Measurements from ENCODE around the gene CDC14B.
"Not testable (repeated sequence)": the region's sequence is repeated elsewhere in the genome, so short reads cannot be mapped to it uniquely, and the experiment has no call there.

The CDC14B gene

DNA sequence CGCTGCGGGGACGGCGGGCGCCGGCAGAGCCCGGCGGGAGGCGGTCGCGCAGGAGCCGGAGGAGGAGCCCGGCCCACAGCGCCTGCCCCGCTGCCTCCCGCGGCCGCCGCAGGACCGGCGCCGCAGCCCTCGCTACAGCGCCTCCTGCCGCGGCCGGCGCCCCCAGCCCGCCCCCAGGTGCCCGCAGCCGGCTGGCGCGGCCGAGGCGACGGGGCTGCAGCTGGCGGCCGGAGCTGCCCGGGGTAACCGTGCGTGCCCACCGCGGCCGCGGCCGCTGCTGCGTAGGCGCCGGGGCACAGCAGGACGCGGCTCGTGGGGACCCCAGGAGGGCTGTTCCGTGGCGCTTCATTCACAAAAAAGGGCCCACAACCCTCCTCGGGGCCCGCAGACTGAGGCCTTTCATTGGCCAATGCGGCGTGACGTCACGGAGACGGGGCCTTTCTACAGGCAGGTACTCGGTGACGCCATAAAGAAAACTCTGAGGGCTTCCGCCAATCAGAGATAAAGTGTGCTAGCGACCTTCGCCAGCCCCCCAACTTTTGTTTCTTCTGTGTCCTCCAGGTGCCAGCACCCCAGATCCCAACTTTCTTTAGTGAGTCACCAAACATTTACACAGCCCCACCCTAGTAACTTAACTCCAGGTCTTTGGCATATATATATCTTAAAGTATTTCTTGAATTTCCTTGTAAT lies at the start of gene CDC14B:
CDC14B (minus strand) TSS at position 353 of the 690 bp plus-strand sequence. CDS start 465 bp downstream, outside the sequence.
- DNase-seq (ENCODE audit: low read depth): peak; percentile 60

DNA sequence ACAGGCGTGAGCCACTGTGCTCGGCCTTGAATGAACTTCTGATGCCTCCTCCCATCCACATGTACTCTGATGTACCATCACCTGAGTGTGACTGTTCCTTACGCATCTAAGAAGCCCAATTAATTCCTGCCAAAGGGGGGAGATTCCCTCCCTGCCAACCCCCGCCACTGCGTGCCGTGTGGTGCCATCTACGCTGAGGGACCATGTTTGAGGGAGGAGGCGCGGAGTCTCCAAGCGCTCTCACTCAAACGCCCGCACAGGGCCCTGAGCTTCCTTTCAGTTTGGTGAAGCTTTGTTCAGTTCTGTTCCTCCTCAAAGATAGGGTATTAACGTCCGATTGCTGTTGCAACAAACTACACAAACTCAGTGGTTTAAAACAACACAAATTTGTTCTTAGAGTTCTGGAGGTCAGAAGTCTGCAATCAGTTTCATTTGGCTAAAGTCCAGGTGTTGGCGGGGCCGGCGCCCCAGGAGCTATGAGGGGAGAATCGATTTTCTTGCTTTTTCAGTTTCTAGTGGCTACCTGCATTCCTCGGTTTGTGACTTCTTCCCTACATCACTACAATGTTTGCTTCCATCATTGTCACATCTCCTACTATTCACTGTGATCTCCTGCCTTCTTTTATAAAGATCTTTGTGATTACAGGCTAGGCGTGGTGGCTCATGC lies 49.4 kb upstream of the CDC14B start:
- DNase-seq (ENCODE audit: low read depth): no peak

DNA sequence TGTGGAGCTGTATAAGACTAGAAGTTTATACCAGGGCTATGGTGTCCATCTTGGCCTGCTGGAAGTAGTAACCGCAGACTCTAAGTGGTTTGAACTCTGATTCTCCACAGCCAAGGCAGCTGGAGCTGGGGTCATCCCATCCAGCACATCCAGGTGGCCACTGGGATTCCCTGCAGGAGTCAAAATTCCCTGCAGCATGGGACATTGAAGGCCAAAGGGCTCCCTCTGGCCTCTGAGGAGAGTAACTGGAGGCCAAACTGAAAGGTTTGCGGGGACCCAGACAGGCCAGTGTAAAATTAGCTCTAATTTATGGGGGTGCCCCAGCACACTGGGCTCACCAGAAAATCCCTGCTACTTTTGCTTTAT lies 47.7 kb upstream of the CDC14B start:
- DNase-seq (ENCODE audit: low read depth): no peak

GRCh38 chr9:96666653-96667362 lies 47.2 kb upstream of the CDC14B start:
- peak; percentile 43 for DNase-seq (ENCODE audit: low read depth)

- DNase-seq (ENCODE audit: low read depth): no peak
These were observed 46.1 kb upstream of the CDC14B start for GRCh38 chr9:96665789-96666188.

- no peak for DNase-seq (ENCODE audit: low read depth)
These were observed 44.0 kb upstream of the CDC14B start for GRCh38 chr9:96663506-96664120.

DNA sequence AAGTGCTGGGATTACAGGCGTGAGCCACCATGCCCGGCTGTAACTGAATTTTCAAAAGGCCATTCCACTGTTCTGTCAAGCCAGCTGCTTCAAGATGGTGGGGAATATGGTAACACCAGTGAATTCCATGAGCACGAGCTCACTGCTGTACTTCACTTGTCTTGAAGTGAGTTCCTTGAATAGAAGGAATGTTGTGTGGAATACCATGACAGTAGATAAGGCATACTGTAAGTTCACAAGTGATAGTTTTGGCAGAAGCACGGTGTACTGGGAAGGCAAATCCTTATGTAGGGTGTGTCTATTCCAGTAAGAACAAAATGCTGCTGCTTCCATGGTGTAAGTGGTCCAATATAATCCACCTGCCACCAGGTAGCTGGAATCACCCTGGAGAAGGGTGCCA lies 42.1 kb upstream of the CDC14B start:
- DNase-seq (ENCODE audit: low read depth): peak; percentile 54

GRCh38 chr9:96660692-96661248 lies 41.1 kb upstream of the CDC14B start:
- no peak for DNase-seq (ENCODE audit: low read depth)

GRCh38 chr9:96655198-96655851 lies 35.7 kb upstream of the CDC14B start, which contains the start of gene PRXL2C:
Gene PRXL2C, minus strand, starts transcription at chr9:96655317. Its CDS starts 36 bp downstream, at chr9:96655281.
- no peak for DNase-seq (ENCODE audit: low read depth)

DNA sequence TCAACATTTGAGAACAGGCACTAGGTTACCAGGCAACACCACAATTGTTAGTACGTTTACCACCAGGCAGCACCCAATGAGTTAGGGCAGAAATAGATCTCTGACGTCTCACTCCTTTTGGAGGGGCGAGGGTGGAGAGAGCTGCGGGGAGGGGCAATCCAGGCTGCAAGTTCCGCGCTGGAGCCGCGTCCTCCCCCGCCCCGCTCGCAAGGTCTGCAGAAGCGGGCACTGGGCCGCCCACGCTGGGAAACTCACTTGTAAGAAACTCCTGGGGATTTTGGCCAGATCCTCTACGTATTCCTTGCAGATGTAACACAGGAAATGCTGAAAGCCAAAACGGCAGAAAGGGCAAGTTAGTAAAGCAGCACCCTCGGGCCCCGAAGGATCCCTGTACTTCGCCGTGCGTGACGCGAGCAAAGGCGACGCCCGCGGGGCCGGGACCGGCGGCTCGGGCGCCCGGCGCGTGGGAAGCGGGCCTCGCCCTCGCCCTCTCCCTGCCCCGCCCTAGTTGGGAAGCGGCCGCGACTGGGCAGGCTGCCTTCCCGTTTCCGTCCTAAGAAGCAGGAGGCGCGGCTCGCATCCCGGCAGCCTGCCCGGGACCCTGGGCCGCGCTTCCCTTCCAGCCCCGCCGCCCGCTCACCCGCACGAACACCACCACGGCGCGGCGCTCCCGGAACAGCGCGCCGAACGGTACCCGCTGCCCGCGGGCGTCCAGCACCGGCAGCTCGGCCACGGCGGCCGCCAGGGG lies 35.0 kb upstream of the CDC14B start:
- DNase-seq (ENCODE audit: low read depth): peak; percentile 55

- DNase-seq (ENCODE audit: low read depth): no peak
These were observed 32.0 kb upstream of the CDC14B start for GRCh38 chr9:96651626-96652025.

GRCh38 chr9:96649620-96650324 lies 30.1 kb upstream of the CDC14B start:
- DNase-seq (ENCODE audit: low read depth): no peak

GRCh38 chr9:96646081-96646991 lies 26.7 kb upstream of the CDC14B start:
- peak; percentile 19 for DNase-seq (ENCODE audit: low read depth)

DNA sequence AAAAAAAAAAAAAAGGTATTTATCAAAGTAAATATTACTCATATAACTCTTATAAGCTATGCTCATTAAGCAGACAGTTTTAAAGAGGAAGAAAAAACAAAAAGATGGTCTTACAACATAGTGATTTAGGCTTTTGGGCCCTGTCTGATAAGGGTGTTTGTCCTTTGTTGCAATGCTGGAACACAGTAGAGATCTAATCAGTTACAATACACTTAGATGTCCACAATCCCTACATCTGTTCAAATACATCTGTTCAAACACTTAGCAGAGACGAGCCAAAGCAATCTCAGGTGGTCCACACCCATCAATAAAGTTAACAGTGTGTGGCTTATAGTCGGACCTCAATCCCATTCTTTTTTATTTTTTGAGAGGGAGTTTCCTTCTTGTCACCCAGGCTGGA lies 24.5 kb upstream of the CDC14B start:
- no peak for DNase-seq (ENCODE audit: low read depth)

DNA sequence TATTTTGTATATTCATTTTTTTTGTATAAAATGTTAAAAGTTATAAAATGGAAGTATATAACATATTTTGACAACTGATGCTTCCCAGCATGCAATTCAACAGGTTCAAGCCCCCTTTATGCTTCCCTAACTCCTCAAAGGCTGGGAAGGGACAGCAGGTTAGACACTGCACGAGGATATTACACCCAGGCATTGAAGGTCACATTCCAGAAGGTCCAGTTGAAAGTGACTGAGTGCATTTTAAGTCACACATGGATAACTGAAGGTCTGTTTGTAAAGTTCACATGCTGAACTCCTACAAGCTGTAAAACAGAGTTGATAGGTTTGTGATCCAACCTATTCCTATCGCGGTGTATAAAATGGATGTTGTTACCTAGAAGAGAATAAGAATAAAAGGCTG lies 21.9 kb upstream of the CDC14B start:
- DNase-seq (ENCODE audit: low read depth): no peak

- no peak for DNase-seq (ENCODE audit: low read depth)
These were observed 19.1 kb upstream of the CDC14B start for GRCh38 chr9:96638606-96639364.

GRCh38 chr9:96636368-96636767 lies 16.7 kb upstream of the CDC14B start:
- DNase-seq (ENCODE audit: low read depth): no peak

GRCh38 chr9:96633579-96633978 lies 13.9 kb upstream of the CDC14B start:
- DNase-seq (ENCODE audit: low read depth): not testable (repeated sequence)

DNA sequence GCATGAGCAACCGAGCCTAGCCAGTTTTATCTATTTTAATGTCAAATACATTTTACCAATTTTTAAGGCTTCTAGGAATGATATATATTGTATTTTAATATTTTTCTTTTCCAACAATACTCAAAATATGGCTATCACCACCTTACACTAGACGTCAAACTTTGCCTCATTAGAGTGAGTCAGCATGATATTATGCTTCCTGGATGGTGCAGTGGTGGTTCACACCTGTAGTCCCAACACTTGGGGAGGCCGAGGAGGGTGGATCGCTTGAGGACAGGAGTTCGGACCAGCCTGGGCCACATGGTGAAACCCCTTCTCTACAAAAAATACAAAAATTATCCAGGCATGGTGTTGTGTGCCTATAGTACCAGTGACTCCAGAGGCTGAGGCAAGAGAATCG lies 7.3 kb upstream of the CDC14B start:
- no peak for DNase-seq (ENCODE audit: low read depth)

Data from non-pigmented ciliary epithelial cell (primary cell).